HL-60 (cell line): ENCODE measurements around the gene PAQR3.

ENCODE experiments used
- DNase-seq, 2 experiments: peaks; one replicate each; pipeline ENCODE4 v3.0.0-alpha.2; 2010 to 2020; ENCODE audit warnings: low read depth in 1 of 2, low spot score in 1 of 2
- H3K27ac ChIP-seq: fragments of 250-450 bp; sonication (Bioruptor Pico); replicated peaks from 2 replicates; pipeline ENCODE4 v1.5.1; 2020; ENCODE audit warnings: mild to moderate bottlenecking, moderate library complexity
- H3K27me3 ChIP-seq: fragments of 250-450 bp; sonication (Bioruptor Pico); 2 replicates; pipeline ENCODE4 v1.5.1; 2021; ENCODE audit warnings: mild to moderate bottlenecking, moderate library complexity; ENCODE audit not compliant: insufficient read depth, poor library complexity, severe bottlenecking
- H3K4me3 ChIP-seq: replicated peaks from 2 replicates; pipeline ENCODE4 v1.5.1; 2011; ENCODE audit warnings: mild to moderate bottlenecking, control low read depth, low read length; ENCODE audit not compliant: insufficient read depth
- CTCF ChIP-seq: IDR thresholded peaks from one replicate; pipeline ENCODE4 v1.5.1; 2011; ENCODE audit warnings: low read length, control low read depth, inconsistent platforms; ENCODE audit not compliant: insufficient read depth
- GABPA ChIP-seq: IDR thresholded peaks from 2 replicates; pipeline ENCODE4 v1.6.1; 2012; ENCODE audit warnings: low read depth
- POLR2AphosphoS5 ChIP-seq: IDR thresholded peaks from 2 replicates; pipeline ENCODE4 v1.6.1; 2012; ENCODE audit warnings: low read depth
- REST ChIP-seq: IDR thresholded peaks from 2 replicates; pipeline ENCODE4 v1.6.1; 2012; ENCODE audit warnings: low read depth; ENCODE audit not compliant: insufficient replicate concordance
- SPI1 ChIP-seq: IDR thresholded peaks from 2 replicates; pipeline ENCODE4 v1.6.1; 2012; ENCODE audit warnings: low read depth, mild to moderate bottlenecking, borderline replicate concordance

The PAQR3 gene

GRCh38 chr4:78863254-78863869, 75.9 kb downstream of the PAQR3 start:
- TF ChIP-seq REST (no peak), CTCF (no peak), GABPA (no peak), SPI1 (no peak), POLR2AphosphoS5 (no peak)
- H3K27me3 ChIP-seq, result no peaks in the 10 kb centered on the region
- H3K4me3 ChIP-seq, result no peak overlapping the region
- no peak overlapping the region for H3K27ac ChIP-seq
- DNase-seq, result no peak

- no peak for TF ChIP-seq REST
- TF ChIP-seq SPI1, result no peak
- TF ChIP-seq CTCF, result no peak
- no peak overlapping the region for H3K4me3 ChIP-seq
- no peaks in the 10 kb centered on the region for H3K27me3 ChIP-seq
- H3K27ac ChIP-seq, result no peak overlapping the region
- DNase-seq, result no peak
Observed at GRCh38 chr4:78862314-78862737, 76.9 kb downstream of the PAQR3 start.
